Measurements from ENCODE around the gene PF4V1. TPM values are rescaled to one million over a fixed set of nuclear protein-coding genes. Genes with fewer than 3 reads are reported as not detected.

Gene PF4V1
- total RNA-seq, 4 donors from 2014 or later, result not detected

DNA sequence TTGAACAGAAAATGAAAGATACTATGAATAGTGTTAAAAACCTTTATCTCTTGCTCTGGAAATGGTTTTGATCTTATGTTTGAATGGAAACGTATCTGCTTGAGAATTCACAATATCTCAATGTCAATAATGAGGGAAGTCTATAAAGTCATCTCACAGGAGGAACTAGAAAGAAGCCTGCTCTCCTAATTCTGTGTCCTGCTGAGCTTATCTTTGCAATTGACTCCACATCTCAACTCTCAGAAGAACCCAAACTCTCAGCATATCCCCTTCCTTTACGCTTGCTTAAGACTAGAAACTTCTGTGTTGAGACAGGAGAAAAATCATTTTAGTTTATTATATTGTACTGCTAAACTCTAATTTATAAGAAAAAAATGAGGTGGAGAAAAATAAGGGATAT, 8.3 kb upstream of the PF4V1 start:
- TF ChIP-seq, protein P1, sequence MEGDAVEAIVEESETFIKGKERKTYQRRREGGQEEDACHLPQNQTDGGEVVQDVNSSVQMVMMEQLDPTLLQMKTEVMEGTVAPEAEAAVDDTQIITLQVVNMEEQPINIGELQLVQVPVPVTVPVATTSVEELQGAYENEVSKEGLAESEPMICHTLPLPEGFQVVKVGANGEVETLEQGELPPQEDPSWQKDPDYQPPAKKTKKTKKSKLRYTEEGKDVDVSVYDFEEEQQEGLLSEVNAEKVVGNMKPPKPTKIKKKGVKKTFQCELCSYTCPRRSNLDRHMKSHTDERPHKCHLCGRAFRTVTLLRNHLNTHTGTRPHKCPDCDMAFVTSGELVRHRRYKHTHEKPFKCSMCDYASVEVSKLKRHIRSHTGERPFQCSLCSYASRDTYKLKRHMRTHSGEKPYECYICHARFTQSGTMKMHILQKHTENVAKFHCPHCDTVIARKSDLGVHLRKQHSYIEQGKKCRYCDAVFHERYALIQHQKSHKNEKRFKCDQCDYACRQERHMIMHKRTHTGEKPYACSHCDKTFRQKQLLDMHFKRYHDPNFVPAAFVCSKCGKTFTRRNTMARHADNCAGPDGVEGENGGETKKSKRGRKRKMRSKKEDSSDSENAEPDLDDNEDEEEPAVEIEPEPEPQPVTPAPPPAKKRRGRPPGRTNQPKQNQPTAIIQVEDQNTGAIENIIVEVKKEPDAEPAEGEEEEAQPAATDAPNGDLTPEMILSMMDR (IDR thresholded peaks at IDR 0.05; ENCODE audit: low read depth), result no peak

DNA sequence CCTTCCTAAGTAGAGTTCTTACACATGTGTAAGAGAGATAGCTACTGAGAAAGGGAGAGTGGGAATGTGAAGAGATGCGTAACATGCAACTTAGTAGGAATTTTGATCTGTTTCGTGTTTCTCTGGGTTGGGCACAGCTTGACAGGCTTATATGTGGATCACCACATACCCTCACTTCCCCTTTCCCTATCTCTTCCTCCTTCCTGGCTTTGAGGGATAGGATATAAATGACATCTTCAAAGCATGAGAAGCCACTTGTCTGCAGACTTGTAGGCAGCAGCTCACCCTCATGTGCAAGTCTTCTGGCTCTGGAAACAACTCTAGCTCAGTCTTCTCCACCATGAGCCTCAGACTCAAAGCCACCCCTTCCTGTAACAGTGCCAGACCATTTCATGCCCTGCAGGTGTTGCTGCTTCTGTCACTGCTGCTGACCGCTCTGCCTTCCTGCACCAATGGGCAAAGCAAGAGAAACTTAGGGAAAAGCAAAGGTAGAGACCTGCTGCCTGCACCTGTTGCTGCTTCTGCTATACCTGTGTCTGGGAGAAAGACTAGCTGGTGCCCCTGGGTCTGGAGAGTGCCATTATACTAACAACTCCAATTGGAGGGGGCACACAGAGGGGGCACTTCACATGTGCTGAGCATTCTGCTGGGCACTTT, 5.4 kb upstream of the PF4V1 start:
- TF ChIP-seq, protein P1 (IDR thresholded peaks at IDR 0.05; ENCODE audit: low read depth), result no peak

DNA sequence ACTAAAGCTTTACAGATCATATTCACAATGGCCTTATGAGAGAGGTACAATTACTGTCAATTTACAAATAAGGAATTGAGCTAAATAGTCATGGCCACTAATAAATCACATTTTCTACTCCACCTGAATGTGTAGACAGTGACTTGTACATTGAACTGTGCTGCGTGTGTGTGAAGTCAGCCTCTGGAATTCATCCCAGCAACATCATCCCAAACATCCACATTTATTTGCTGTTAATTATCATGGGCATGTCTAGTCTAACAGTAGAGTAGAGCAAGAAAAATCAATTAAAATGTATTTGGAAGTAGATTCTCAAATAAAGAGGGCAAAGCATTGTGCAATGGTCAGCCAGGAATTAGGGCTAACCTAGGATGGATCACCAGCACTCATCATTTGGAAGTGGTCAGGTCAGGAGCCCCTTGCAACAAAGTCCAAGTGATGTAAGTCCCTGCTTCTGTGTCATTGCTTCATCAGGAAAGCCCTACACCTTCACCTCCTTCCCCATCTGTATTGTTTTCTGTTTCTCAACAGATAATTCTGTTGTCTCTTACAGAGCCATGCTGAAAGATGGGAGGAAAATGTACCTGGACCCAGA, 4.8 kb upstream of the PF4V1 start:
- TF ChIP-seq, protein P1 (IDR thresholded peaks at IDR 0.05; ENCODE audit: low read depth), result no peak

DNA sequence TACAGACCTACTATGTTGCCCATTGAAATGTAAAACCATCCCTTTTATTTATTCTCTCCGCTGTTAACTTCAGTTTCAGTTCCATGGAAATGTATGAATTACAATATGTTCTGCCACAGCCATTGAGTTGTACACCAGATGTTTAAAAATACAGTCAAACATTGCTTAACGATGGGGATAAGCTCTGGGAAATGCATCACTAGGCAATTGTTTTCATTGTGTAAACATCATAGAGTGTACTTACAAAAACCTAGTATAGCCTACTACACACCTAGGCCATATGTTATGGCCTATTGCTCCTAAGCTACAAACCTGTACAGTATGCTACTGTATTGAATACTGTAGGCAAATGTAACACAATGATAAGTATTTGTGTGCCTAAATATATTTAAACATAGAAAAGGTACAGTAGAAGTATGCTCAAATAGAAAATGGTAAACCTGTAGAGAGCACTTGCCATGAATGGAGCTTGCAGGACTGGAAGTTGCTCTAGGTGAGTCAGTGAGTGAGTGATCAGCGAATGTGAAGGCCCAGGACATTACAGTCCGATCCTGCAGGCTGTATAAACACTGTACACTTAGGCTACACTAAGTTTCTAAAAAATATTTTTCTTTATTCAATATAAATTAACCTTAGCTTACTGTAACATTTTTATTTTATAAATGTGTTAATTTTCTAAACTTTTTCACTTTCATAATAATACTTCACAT, 2.7 kb upstream of the PF4V1 start:
- TF ChIP-seq, protein P1 (IDR thresholded peaks at IDR 0.05; ENCODE audit: low read depth), result no peak

DNA sequence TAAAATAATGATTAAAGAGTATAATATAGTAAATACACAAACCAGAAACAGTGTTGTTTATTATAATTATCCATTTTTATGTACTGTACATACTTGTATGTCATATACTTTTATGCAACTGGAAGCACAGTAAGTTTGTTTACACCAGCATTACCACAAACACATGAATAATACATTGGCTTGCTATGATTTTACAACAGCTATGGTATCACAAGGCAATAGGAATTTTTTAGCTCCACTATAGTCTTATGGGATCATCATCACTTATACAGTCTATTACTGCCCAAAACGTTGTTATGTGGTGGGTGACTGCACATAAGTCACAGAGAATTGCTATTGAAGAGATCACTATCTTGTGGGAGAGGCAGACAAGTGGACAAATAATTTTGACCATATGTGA, 1.8 kb upstream of the PF4V1 start:
- TF ChIP-seq, protein P1 (IDR thresholded peaks at IDR 0.05; ENCODE audit: low read depth), result no peak

DNA sequence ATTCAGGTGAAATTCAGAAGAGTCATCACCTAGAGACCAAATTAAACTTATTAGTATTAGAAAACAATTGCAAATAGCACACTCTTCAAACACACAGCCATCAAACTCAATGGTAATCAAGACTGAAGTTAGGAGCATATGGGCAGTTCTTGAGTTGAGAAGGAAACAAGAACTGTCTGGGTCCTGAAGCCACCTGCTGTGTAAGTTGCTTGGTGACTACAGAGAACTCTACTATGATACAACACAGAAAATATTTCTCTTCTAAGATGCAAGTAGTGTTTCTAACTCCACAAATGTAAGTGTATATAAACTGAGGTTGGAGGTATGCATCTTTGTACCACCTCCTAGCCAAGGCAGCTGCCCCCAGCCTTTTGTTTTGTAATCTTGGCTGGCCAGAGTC, 325 bp upstream of the PF4V1 start:
- TF ChIP-seq, protein P1 (IDR thresholded peaks at IDR 0.05; ENCODE audit: low read depth), result no peak

DNA sequence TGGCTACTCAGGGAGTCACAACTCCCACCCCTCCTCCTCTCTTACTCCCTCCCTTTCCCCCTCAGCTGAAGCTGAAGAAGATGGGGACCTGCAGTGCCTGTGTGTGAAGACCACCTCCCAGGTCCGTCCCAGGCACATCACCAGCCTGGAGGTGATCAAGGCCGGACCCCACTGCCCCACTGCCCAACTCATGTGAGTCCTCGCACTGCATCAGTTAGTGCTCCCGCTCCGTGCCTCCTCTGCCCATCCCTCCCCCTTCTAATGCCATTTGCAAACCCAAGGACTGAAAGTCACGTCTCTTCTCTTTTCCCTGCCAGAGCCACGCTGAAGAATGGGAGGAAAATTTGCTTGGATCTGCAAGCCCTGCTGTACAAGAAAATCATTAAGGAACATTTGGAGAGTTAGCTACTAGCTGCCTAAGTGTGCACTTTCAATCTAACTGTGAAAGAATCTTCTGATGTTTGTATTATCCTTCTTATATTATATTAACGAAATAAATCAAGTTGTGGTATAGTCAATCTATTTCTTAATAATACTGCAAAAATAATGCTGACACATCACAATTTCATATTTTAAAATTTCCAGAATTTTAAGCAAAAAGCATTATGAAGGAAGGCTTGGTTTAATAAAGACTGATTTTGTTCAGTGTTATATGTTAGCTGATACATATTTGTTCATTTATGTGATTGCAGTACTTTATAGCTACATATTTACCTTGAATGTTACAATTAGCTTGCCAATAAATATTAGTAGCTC, 800 bp downstream of the PF4V1 start:
- TF ChIP-seq, protein P1 (IDR thresholded peaks at IDR 0.05; ENCODE audit: low read depth), result no peak

All from subcutaneous adipose tissue (tissue), 4 donors.